Lower leg skin (tissue), 3 donors: ENCODE results near the gene CTSW.
"Not testable (repeated sequence)": the region's sequence is repeated elsewhere in the genome, so short reads cannot be mapped to it uniquely, and the experiment has no call there.

Source experiments
- CTCF ChIP-seq, 3 donors: fragments of 450-650 bp; IDR thresholded peaks; one replicate each; pipeline ENCODE4 v1.5.1; 2016; ENCODE audit warnings: antibody characterized with exemption in 3 of 3, mild to moderate bottlenecking in 3 of 3, moderate library complexity in 2 of 3
- POLR2A ChIP-seq, 2 donors: fragments of 450-650 bp; IDR thresholded peaks; one replicate each; pipeline ENCODE4 v1.6.1; 2016 to 2017; ENCODE audit warnings: antibody characterized with exemption in 2 of 2, mild to moderate bottlenecking in 1 of 2, moderate library complexity in 1 of 2

GRCh38 chr11:65892137-65892540 lies 12.5 kb downstream of the CTSW start:
- not testable (repeated sequence) for TF ChIP-seq CTCF, POLR2A (IDR thresholded peaks at IDR 0.05)
